A549 (cell line): Measurements from ENCODE around the gene CERKL. TPM values are rescaled to one million over a fixed set of nuclear protein-coding genes. Genes with fewer than 3 reads are reported as not detected.
A peak's percentile ranks its signal among the peaks of the same experiment; 100 is the strongest.

Source experiments
- ATAC-seq, 2 experiments: fragments of 200-7000 bp in 1 of 2; fragments of >200 bp in 1 of 2; cut with Nextera tagmentation in 1 of 2; cut with Tn5 transposase in 1 of 2; 3 replicates each; pipeline versions ENCODE4 v1.8.0 to v1.9.1; 2018 to 2020; ENCODE audit warnings: mild to moderate bottlenecking in 1 of 2, moderate library complexity in 1 of 2
- CTCF ChIA-PET: fragments of 300-600 bp; sonication (Branson Sonifier 250); formaldehyde crosslinking; extraction: SDS; loops from one replicate; lab custom pipeline; 2021; ENCODE audit warnings: antibody characterized with exemption, inconsistent platforms; lab: Yijun Ruan, JAX
- POLR2A ChIA-PET: fragments of 350-600 bp; formaldehyde crosslinking; extraction: SDS; loops from one replicate; lab custom pipeline; 2021; ENCODE audit warnings: antibody characterized with exemption, inconsistent platforms; lab: Yijun Ruan, JAX
- DNase-seq, 2 experiments: peaks; one replicate each; pipeline versions ENCODE4 v3.0.0 to v3.0.0-alpha.2; 2011 to 2016; ENCODE audit warnings: low read depth in 1 of 2, low spot score in 1 of 2
- FAIRE-seq: peaks from 2 replicates; lab custom pipeline; 2011; peaks lifted over from hg19 to GRCh38; lab: Jason Lieb, UNC
- H3K27ac ChIP-seq, 2 experiments: fragments of >200 bp; sonication (Bioruptor Twin); formaldehyde crosslinking; 3 replicates each; pipeline ENCODE4 v1.5.1; 2016 to 2017
- H3K4me1 ChIP-seq: fragments of >200 bp; sonication (Bioruptor Twin); formaldehyde crosslinking; 3 replicates; pipeline ENCODE4 v1.6.1; 2016
- H3K4me2 ChIP-seq: fragments of >200 bp; sonication (Bioruptor Twin); formaldehyde crosslinking; 3 replicates; pipeline ENCODE4 v1.6.1; 2016
- H3K4me3 ChIP-seq: fragments of >200 bp; sonication (Bioruptor Twin); formaldehyde crosslinking; 3 replicates; pipeline ENCODE4 v1.5.1; 2016
- H3K9me3 ChIP-seq: fragments of >200 bp; sonication (Bioruptor Twin); formaldehyde crosslinking; 3 replicates; pipeline ENCODE4 v1.6.1; 2016
- CHD4 ChIP-seq: fragments of 200-600 bp; sonication (generic); IDR thresholded peaks from 2 replicates; pipeline ENCODE4 v1.6.1; 2016; ENCODE audit warnings: antibody characterized with exemption, mild to moderate bottlenecking, borderline replicate concordance
- CTCF ChIP-seq: fragments of >200 bp; sonication (Bioruptor Twin); formaldehyde crosslinking; IDR thresholded peaks from 3 replicates; pipeline ENCODE4 v1.5.1; 2016
- EHF ChIP-seq: fragments of 250-450 bp; sonication (Bioruptor Pico); IDR thresholded peaks from 2 replicates; pipeline ENCODE4 v1.5.0; 2020; ENCODE audit warnings: mild to moderate bottlenecking
- ESRRA ChIP-seq: fragments of 150-350 bp; IDR thresholded peaks from 2 replicates; pipeline ENCODE4 v1.6.1; 2014; ENCODE audit warnings: mild to moderate bottlenecking, low read length, borderline replicate concordance
- FOSB ChIP-seq: fragments of 250-450 bp; sonication (Bioruptor Pico); IDR thresholded peaks from 2 replicates; pipeline ENCODE4 v1.5.0; 2020; ENCODE audit warnings: mild to moderate bottlenecking, moderate library complexity
- FOXS1 ChIP-seq: fragments of 250-450 bp; sonication (Bioruptor Pico); IDR thresholded peaks from 2 replicates; pipeline ENCODE4 v1.5.0; 2020; ENCODE audit warnings: mild to moderate bottlenecking, moderate library complexity
- HOXB5 ChIP-seq: fragments of 250-450 bp; sonication (Bioruptor Pico); IDR thresholded peaks from 2 replicates; pipeline ENCODE4 v1.5.0; 2020; ENCODE audit warnings: mild to moderate bottlenecking, moderate library complexity
- MAZ ChIP-seq: fragments of 150-350 bp; IDR thresholded peaks from 2 replicates; pipeline ENCODE4 v1.6.1; 2014; ENCODE audit warnings: antibody characterized with exemption, low read depth, low read length, borderline replicate concordance
- MYC ChIP-seq: IDR thresholded peaks from 2 replicates; pipeline ENCODE4 v1.6.1; 2012; ENCODE audit warnings: mild to moderate bottlenecking, inconsistent platforms, low read length, improper control_type of control experiment, borderline replicate concordance
- RAD21 ChIP-seq, 2 experiments: fragments of >200 bp in 1 of 2; sonication (Bioruptor Twin) in 1 of 2; formaldehyde crosslinking in 1 of 2; IDR thresholded peaks in 1 of 2; conservative IDR thresholded peaks in 1 of 2; 2 replicates in 1 of 2; 3 replicates in 1 of 2; pipeline ENCODE4 v1.6.1; 2012 to 2018; ENCODE audit warnings: inconsistent platforms in 1 of 2
- REST ChIP-seq: fragments of 200-600 bp; sonication (generic); IDR thresholded peaks from 2 replicates; pipeline ENCODE4 v1.6.1; 2016; ENCODE audit warnings: antibody characterized with exemption, mild to moderate bottlenecking, moderate library complexity
- RFX5 ChIP-seq: fragments of 450-650 bp; IDR thresholded peaks from 2 replicates; pipeline ENCODE4 v1.7.1; 2014; ENCODE audit warnings: antibody characterized with exemption, mild to moderate bottlenecking, moderate library complexity
- RNF2 ChIP-seq: fragments of 200-600 bp; sonication (generic); IDR thresholded peaks from 2 replicates; pipeline ENCODE4 v1.6.1; 2016; ENCODE audit warnings: low read depth, mild to moderate bottlenecking, antibody characterized with exemption, moderate library complexity, borderline replicate concordance
- SMC3 ChIP-seq: fragments of >200 bp; sonication (Bioruptor Twin); formaldehyde crosslinking; IDR thresholded peaks from 3 replicates; pipeline ENCODE4 v1.6.1; 2018; ENCODE audit warnings: inconsistent platforms
- SREBF2 ChIP-seq: fragments of 450-650 bp; IDR thresholded peaks from 2 replicates; pipeline ENCODE4 v1.6.1; 2014; ENCODE audit warnings: mild to moderate bottlenecking, moderate library complexity
- ZC3H11A ChIP-seq: fragments of 450-650 bp; IDR thresholded peaks from 2 replicates; pipeline ENCODE4 v1.6.1; 2014; ENCODE audit warnings: antibody characterized with exemption, mild to moderate bottlenecking
- WGBS: methylation state at CpG from one replicate; pipeline ENCODE4 v1.1.6; 2017; ENCODE audit errors: missing lambda C conversion rate; 5-methylcytosine and 5-hydroxymethylcytosine counted together
- polyA plus RNA-seq, 4 experiments: library from polyadenylated mRNA; depleted of rRNA in 3 of 4; stranded (reverse); fragments of >200 nt; fragmentation: RNase III in 1 of 4; extraction: RNeasy Plus Mini Kit Qiagen cat#74134 plus additional on column Dnase treatment in 1 of 4; gene quantifications; 2 replicates in 3 of 4; 3 replicates in 1 of 4; pipeline ENCODE4 v1.2.3, GENCODE V29; 2011 to 2017

The CERKL gene
- polyA plus RNA-seq, 2 of the 4 experiments (the other 2 are of a cell fraction) = 0.30 to 0.85 TPM

- CTCF ChIA-PET = interaction anchor here (1.1 to 10.3 kb wide), 7 partner anchors 8 to 156 kb away, joined by 3 to 129 read pairs (median 4); partner anchors contain the start of gene CERKL
- POLR2A ChIA-PET = no interaction called here
- no peak overlapping the region for H3K4me3 ChIP-seq
- H3K9me3 ChIP-seq = no peaks in the 10 kb centered on the region
- TF ChIP-seq CHD4 = no peak
- no peak for TF ChIP-seq SREBF2
- no peak for TF ChIP-seq RFX5
- TF ChIP-seq FOXS1 (CRISPR knock-in tag) = no peak
- TF ChIP-seq RNF2 = no peak
- WGBS = 55% methylated on average over 7 of the region's 7 CpGs
- no peak for FAIRE-seq
- H3K4me1 ChIP-seq = no peaks in the 10 kb centered on the region
- no peak overlapping the region for H3K27ac ChIP-seq
- no peak for ATAC-seq
- no peak for DNase-seq
- no peak overlapping the region for H3K4me2 ChIP-seq
Measured at GRCh38 chr2:181574321-181574720, 82.6 kb downstream of the CERKL start.

GRCh38 chr2:181573140-181573736 is 83.7 kb downstream of the CERKL start:
- no peaks in the 10 kb centered on the region for H3K4me1 ChIP-seq
- WGBS = 2% methylated on average over 4 of the region's 4 CpGs
- POLR2A ChIA-PET = no interaction called here
- TF ChIP-seq RAD21 (conservative IDR thresholded peaks at IDR 0.05 in 1 of 2, IDR thresholded peaks at IDR 0.05 in 1 of 2) = peak; percentile 79 to 80
- TF ChIP-seq HOXB5 = no peak
- TF ChIP-seq SMC3 = peak; percentile 88
- TF ChIP-seq CTCF = peak; percentile 73
- TF ChIP-seq, all 56 proteins: peak for 3
- Histone ChIP-seq H3K4me2 (no peak overlapping the region), H3K4me3 (no peak overlapping the region), H3K27ac (no peak overlapping the region), H3K9me3 (no peaks in the 10 kb centered on the region)
- FAIRE-seq (no peak), ATAC-seq (peak in 1 of 2 experiments; percentile 72; a peak in 3 of 6 replicates), DNase-seq (peak; percentile 13 to 40)
- CTCF ChIA-PET = interaction anchor here (0.6 to 10.3 kb wide), 17 partner anchors 9 to 523 kb away, joined by 3 to 129 read pairs (median 4); partner anchors contain the start of gene CERKL

- POLR2A ChIA-PET = no interaction called here
- Histone ChIP-seq H3K27ac (no peak overlapping the region), H3K4me1 (no peaks in the 10 kb centered on the region), H3K9me3 (no peaks in the 10 kb centered on the region), H3K4me3 (no peak overlapping the region), H3K4me2 (peak overlapping the region; percentile 51)
- DNase-seq = peak in 1 of 2 experiments; percentile 14
- CTCF ChIA-PET = interaction anchor here (4.3 to 10.3 kb wide), 2 partner anchors 145 to 507 kb away, joined by 23 to 129 read pairs; no protein-coding TSS in a partner anchor
- WGBS = 23% methylated on average over 4 of the region's 4 CpGs
- peak in 1 of 2 experiments; percentile 29; a peak in 1 of 5 replicates for TF ChIP-seq RAD21 (conservative IDR thresholded peaks at IDR 0.05 in 1 of 2, IDR thresholded peaks at IDR 0.05 in 1 of 2)
- TF ChIP-seq EHF (CRISPR knock-in tag) = no peak
- TF ChIP-seq CTCF = peak; percentile 13; the same call in 1 of the 3 replicates
- no peak for ATAC-seq
- FAIRE-seq = no peak
Measured at GRCh38 chr2:181570833-181571661, 85.9 kb downstream of the CERKL start.

GRCh38 chr2:181570059-181570458 is 86.8 kb downstream of the CERKL start:
- WGBS = 46% methylated on average over 2 of the region's 2 CpGs
- Histone ChIP-seq H3K4me2 (no peak overlapping the region), H3K9me3 (no peaks in the 10 kb centered on the region)
- no peak for FAIRE-seq
- CTCF ChIA-PET = interaction anchor here (4.3 to 10.3 kb wide), 2 partner anchors 146 to 508 kb away, joined by 23 to 129 read pairs; no protein-coding TSS in a partner anchor
- TF ChIP-seq ESRRA (no peak), ZC3H11A (no peak), MAZ (no peak), REST (no peak), FOSB (CRISPR knock-in tag) (no peak), MYC (no peak), RFX5 (no peak)
- TF ChIP-seq, all 56 proteins: peak for 0
- ATAC-seq (no peak), DNase-seq (no peak)
- POLR2A ChIA-PET = no interaction called here
- Histone ChIP-seq H3K4me1 (no peaks in the 10 kb centered on the region), H3K27ac (no peak overlapping the region), H3K4me3 (no peak overlapping the region)
